H9 (cell line): ENCODE data around the gene INSIG1. TPM values are rescaled to one million over a fixed set of nuclear protein-coding genes. Genes with fewer than 3 reads are reported as not detected.

ENCODE experiments used
- DNase-seq: peaks from one replicate; pipeline ENCODE4 v3.0.0-alpha.2; 2017
- H2AFZ ChIP-seq: one replicate; pipeline ENCODE4 v1.6.1; 2013; ENCODE audit warnings: mild to moderate bottlenecking, low read length, control low read depth, moderate library complexity
- H2AK5ac ChIP-seq: 2 replicates; pipeline ENCODE4 v1.6.1; 2013; ENCODE audit warnings: low read length, control low read depth, mixed read lengths; ENCODE audit not compliant: insufficient read length
- H2BK120ac ChIP-seq: one replicate; pipeline ENCODE4 v1.6.1; 2013; ENCODE audit warnings: low read depth, mild to moderate bottlenecking, low read length, control low read depth, inconsistent platforms; ENCODE audit not compliant: poor library complexity, severe bottlenecking
- H2BK12ac ChIP-seq: 2 replicates; pipeline ENCODE4 v1.6.1; 2013; ENCODE audit warnings: low read length, control low read depth, mixed read lengths, low read depth; ENCODE audit not compliant: insufficient read length
- H2BK15ac ChIP-seq: 2 replicates; pipeline ENCODE4 v1.6.1; 2013; ENCODE audit warnings: low read depth, low read length, control low read depth
- H2BK20ac ChIP-seq: one replicate; pipeline ENCODE4 v1.6.1; 2013; ENCODE audit warnings: low read depth, mild to moderate bottlenecking, low read length, control low read depth, inconsistent platforms; ENCODE audit not compliant: poor library complexity, severe bottlenecking
- H2BK5ac ChIP-seq: 2 replicates; pipeline ENCODE4 v1.6.1; 2013; ENCODE audit warnings: low read length, control low read depth, mixed read lengths; ENCODE audit not compliant: insufficient read length
- H3K14ac ChIP-seq: 2 replicates; pipeline ENCODE4 v1.6.1; 2013; ENCODE audit warnings: low read length, control low read depth; ENCODE audit not compliant: insufficient read depth
- H3K18ac ChIP-seq: 2 replicates; pipeline ENCODE4 v1.6.1; 2013; ENCODE audit warnings: low read depth, mild to moderate bottlenecking, mixed read lengths, low read length, control low read depth; ENCODE audit not compliant: insufficient read length
- H3K23ac ChIP-seq: 2 replicates; pipeline ENCODE4 v1.6.1; 2013; ENCODE audit warnings: low read length, control low read depth, mixed read lengths, low read depth; ENCODE audit not compliant: insufficient read length
- H3K23me2 ChIP-seq: 2 replicates; pipeline ENCODE4 v1.6.1; 2013; ENCODE audit warnings: low read depth, mild to moderate bottlenecking, mixed read lengths, low read length, control low read depth; ENCODE audit not compliant: insufficient read length, poor library complexity, severe bottlenecking
- H3K27ac ChIP-seq: 2 replicates; pipeline ENCODE4 v1.5.1; 2013; ENCODE audit warnings: low read length, control low read depth, mixed read lengths, low read depth; ENCODE audit not compliant: insufficient read length
- H3K27me3 ChIP-seq: 2 replicates; pipeline ENCODE4 v1.6.1; 2013; ENCODE audit warnings: low read length, control low read depth, inconsistent platforms; ENCODE audit not compliant: insufficient read depth
- H3K4ac ChIP-seq: 2 replicates; pipeline ENCODE4 v1.6.1; 2013; ENCODE audit warnings: low read depth, mild to moderate bottlenecking, control low read depth, inconsistent platforms, low read length, moderate library complexity
- H3K4me1 ChIP-seq: 2 replicates; pipeline ENCODE4 v1.6.1; 2013; ENCODE audit warnings: low read length, control low read depth, inconsistent platforms; ENCODE audit not compliant: insufficient read depth
- H3K4me2 ChIP-seq: 2 replicates; pipeline ENCODE4 v1.6.1; 2013; ENCODE audit warnings: low read length, control low read depth, mixed read lengths; ENCODE audit not compliant: insufficient read length, insufficient read depth
- H3K56ac ChIP-seq: 2 replicates; pipeline ENCODE4 v1.6.1; 2013; ENCODE audit warnings: low read depth, mild to moderate bottlenecking, mixed read lengths, low read length, control low read depth; ENCODE audit not compliant: insufficient read length
- H3K79me1 ChIP-seq: 2 replicates; pipeline ENCODE4 v1.6.1; 2013; ENCODE audit warnings: low read depth, mild to moderate bottlenecking, moderate library complexity, low read length, control low read depth, inconsistent platforms; ENCODE audit not compliant: insufficient read depth, poor library complexity, severe bottlenecking
- H3K79me2 ChIP-seq: 2 replicates; pipeline ENCODE4 v1.6.1; 2013; ENCODE audit warnings: low read length, control low read depth, inconsistent platforms; ENCODE audit not compliant: insufficient read depth
- H3K9ac ChIP-seq: 2 replicates; pipeline ENCODE4 v1.6.1; 2013; ENCODE audit warnings: low read length, control low read depth, mixed read lengths; ENCODE audit not compliant: insufficient read length; ENCODE audit errors: extremely low read depth
- H3K9me3 ChIP-seq: one replicate; pipeline ENCODE4 v1.6.1; 2013; ENCODE audit warnings: low read depth, low read length, inconsistent platforms; ENCODE audit not compliant: control insufficient read depth
- H3T11ph ChIP-seq: one replicate; pipeline ENCODE4 v1.6.1; 2013; ENCODE audit warnings: mild to moderate bottlenecking, low read length, control low read depth, inconsistent platforms
- H4K20me1 ChIP-seq: one replicate; pipeline ENCODE4 v1.6.1; 2013; ENCODE audit not compliant: control insufficient read depth, insufficient read length, insufficient read depth
- H4K5ac ChIP-seq: 2 replicates; pipeline ENCODE4 v1.6.1; 2013; ENCODE audit warnings: low read depth, mild to moderate bottlenecking, mixed read lengths, low read length, control low read depth; ENCODE audit not compliant: insufficient read length
- H4K8ac ChIP-seq: replicated peaks from 2 replicates; pipeline ENCODE4 v1.6.1; 2013; ENCODE audit warnings: low read length, control low read depth, mixed read lengths, low read depth; ENCODE audit not compliant: insufficient read length
- H4K91ac ChIP-seq: 2 replicates; pipeline ENCODE4 v1.6.1; 2013; ENCODE audit warnings: low read depth, mild to moderate bottlenecking, moderate library complexity, mixed read lengths, low read length, control low read depth; ENCODE audit not compliant: insufficient read length
- H3K27ac Mint-ChIP-seq, 3 experiments: 2 replicates in 2 of 3; 3 replicates in 1 of 3; pipeline ENCODE4 v1.8.0; 2020 to 2021; ENCODE audit warnings: mixed read lengths in 3 of 3, mild to moderate bottlenecking in 1 of 3, moderate library complexity in 1 of 3
- H3K27me3 Mint-ChIP-seq: 2 replicates; pipeline ENCODE4 v1.8.0; 2021; ENCODE audit warnings: low read depth, mild to moderate bottlenecking, moderate library complexity, mixed read lengths
- H3K36me3 Mint-ChIP-seq, 3 experiments: 2 replicates in 2 of 3; 3 replicates in 1 of 3; pipeline ENCODE4 v1.8.0; 2020 to 2021; ENCODE audit warnings: low read depth in 3 of 3, mixed read lengths in 3 of 3; ENCODE audit not compliant: insufficient read depth in 1 of 3
- H3K4me1 Mint-ChIP-seq, 2 experiments: 2 replicates each; pipeline ENCODE4 v1.8.0; 2020; ENCODE audit warnings: mixed read lengths in 2 of 2
- H3K4me3 Mint-ChIP-seq, 2 experiments: 2 replicates in 1 of 2; 3 replicates in 1 of 2; pipeline ENCODE4 v1.8.0; 2020 to 2021; ENCODE audit warnings: mild to moderate bottlenecking in 2 of 2, mixed read lengths in 2 of 2, moderate library complexity in 1 of 2
- H3K9me3 Mint-ChIP-seq, 2 experiments: 2 replicates in 1 of 2; 3 replicates in 1 of 2; pipeline ENCODE4 v1.8.0; 2020; ENCODE audit warnings: mild to moderate bottlenecking in 2 of 2, mixed read lengths in 2 of 2, moderate library complexity in 1 of 2
- CTCF ChIP-seq: fragments of 200-600 bp; sonication (generic); conservative IDR thresholded peaks from 3 replicates; pipeline ENCODE4 v1.8.0; 2021; ENCODE audit warnings: antibody characterized with exemption, mild to moderate bottlenecking
- WGBS: extraction: QIAGEN DNeasy Blood & Tissue Kit; methylation state at CpG from one replicate; pipeline ENCODE4 v1.1.7; 2013; ENCODE audit warnings: missing lambda C conversion rate, low lambda C conversion rate, mixed read lengths; ENCODE audit not compliant: insufficient read length; ENCODE audit errors: extremely low coverage; 5-methylcytosine and 5-hydroxymethylcytosine counted together
- total RNA-seq: library from RNA; stranded (reverse); gene quantifications from 2 replicates; pipeline ENCODE4 v1.2.1, GENCODE V29; 2021

Gene INSIG1
- total RNA-seq, 1 experiment from 2014 or later, result 23.3 TPM

- no peak overlapping the region for H2AFZ ChIP-seq
- H3K4me1 ChIP-seq, result no peaks in the 10 kb centered on the region
- TF ChIP-seq CTCF, result no peak
- WGBS, result no CpG with 5 or more reads among the region's 3 CpGs
- no peaks in the 10 kb centered on the region for H3K79me2 ChIP-seq
- no peak overlapping the region for H3K27ac ChIP-seq
- H3T11ph ChIP-seq, result no peak overlapping the region
- no peaks in the 10 kb centered on the region for H3K36me3 Mint-ChIP-seq
- H2BK5ac ChIP-seq, result no peak overlapping the region
- H3K23me2 ChIP-seq, result no peaks in the 10 kb centered on the region
- H3K27me3 ChIP-seq, result no peaks in the 10 kb centered on the region
- no peak overlapping the region for H2BK20ac ChIP-seq
- DNase-seq, result no peak
- no peak overlapping the region for H3K4me3 Mint-ChIP-seq
- no peak overlapping the region for H4K91ac ChIP-seq
- H3K9me3 ChIP-seq, result no peaks in the 10 kb centered on the region
- H3K4me1 Mint-ChIP-seq, result no peaks in the 10 kb centered on the region
- peak overlapping the region in 1 of 3 experiments; percentile 22; a peak in 1 of 7 replicates for H3K27ac Mint-ChIP-seq
- no peak overlapping the region for H2BK12ac ChIP-seq
- no peaks in the 10 kb centered on the region; a peak in 1 of 5 replicates for H3K9me3 Mint-ChIP-seq
- H4K20me1 ChIP-seq, result no peaks in the 10 kb centered on the region
- H3K18ac ChIP-seq, result no peak overlapping the region
- H2BK15ac ChIP-seq, result no peak overlapping the region
- no peak overlapping the region for H3K23ac ChIP-seq
- no peak overlapping the region for H3K56ac ChIP-seq
- H4K5ac ChIP-seq, result no peak overlapping the region
- peaks cover 16% of the 10 kb centered on the region for H3K27me3 Mint-ChIP-seq
- no peaks in the 10 kb centered on the region for H3K79me1 ChIP-seq
- H4K8ac ChIP-seq, result no peak overlapping the region
- H2AK5ac ChIP-seq, result no peak overlapping the region
- no peak overlapping the region for H3K14ac ChIP-seq
- H3K9ac ChIP-seq, result no peak overlapping the region
- no peak overlapping the region for H3K4ac ChIP-seq
- H3K4me2 ChIP-seq, result no peak overlapping the region
- H2BK120ac ChIP-seq, result no peak overlapping the region
Measured at GRCh38 chr7:155317114-155317434, 19.4 kb downstream of the INSIG1 start.
